Caco-2 (cell line): Measurements from ENCODE around the gene CPM. TPM values are rescaled to one million over a fixed set of nuclear protein-coding genes. Genes with fewer than 3 reads are reported as not detected.
"Not testable (repeated sequence)": the region's sequence is repeated elsewhere in the genome, so short reads cannot be mapped to it uniquely, and the experiment has no call there.

Source experiments
- BruUV-seq: library from RNA; stranded (reverse); fragments of 400-500 nt; replicated peaks from 2 replicates; lab custom pipeline; 2021; lab: Mats Ljungman, UMichigan
- CTCF ChIA-PET: fragments of 300-600 bp; sonication (Branson Sonifier 250); formaldehyde crosslinking; loops from one replicate; lab custom pipeline; 2022; ENCODE audit warnings: antibody characterized with exemption; lab: Charles Lee
- POLR2A ChIA-PET: fragments of 300-600 bp; sonication (Branson Sonifier 250); formaldehyde crosslinking; loops from one replicate; lab custom pipeline; 2022; ENCODE audit warnings: antibody characterized with exemption; lab: Charles Lee
- DNase-seq, 2 experiments: peaks; one replicate each; pipeline versions ENCODE4 v3.0.0 to v3.0.0-alpha.2; 2020 to 2022
- H3K27me3 ChIP-seq: replicated peaks from 2 replicates; pipeline ENCODE4 v1.6.0; 2011; ENCODE audit warnings: low read length; ENCODE audit not compliant: control insufficient read depth, insufficient read depth
- H3K36me3 ChIP-seq: 2 replicates; pipeline ENCODE4 v1.5.1; 2011; ENCODE audit warnings: low read length; ENCODE audit not compliant: control insufficient read depth, insufficient read depth
- H3K4me1 ChIP-seq: fragments of 250-450 bp; sonication (Bioruptor Pico); 2 replicates; pipeline ENCODE4 v1.5.1; 2020; ENCODE audit warnings: mild to moderate bottlenecking
- H3K4me3 ChIP-seq: 2 replicates; pipeline ENCODE4 v1.5.1; 2011; ENCODE audit warnings: low read depth, mild to moderate bottlenecking, control low read depth, low read length
- H3K9me3 ChIP-seq: fragments of 250-450 bp; sonication (Bioruptor Pico); 2 replicates; pipeline ENCODE4 v1.5.1; 2020; ENCODE audit warnings: mild to moderate bottlenecking, moderate library complexity
- H3K27ac Mint-ChIP-seq: one replicate; pipeline ENCODE4 v1.8.0; 2022; ENCODE audit warnings: mixed read lengths; ENCODE audit not compliant: unreplicated experiment
- H3K27me3 Mint-ChIP-seq: one replicate; pipeline ENCODE4 v1.8.0; 2022; ENCODE audit warnings: mixed read lengths; ENCODE audit not compliant: insufficient read depth, unreplicated experiment
- H3K36me3 Mint-ChIP-seq: one replicate; pipeline ENCODE4 v1.8.0; 2022; ENCODE audit warnings: mild to moderate bottlenecking, mixed read lengths; ENCODE audit not compliant: insufficient read depth, unreplicated experiment
- H3K4me1 Mint-ChIP-seq: one replicate; pipeline ENCODE4 v1.8.0; 2022; ENCODE audit warnings: low read depth, mixed read lengths; ENCODE audit not compliant: unreplicated experiment
- H3K4me3 Mint-ChIP-seq: one replicate; pipeline ENCODE4 v1.8.0; 2022; ENCODE audit warnings: mild to moderate bottlenecking, moderate library complexity, mixed read lengths; ENCODE audit not compliant: unreplicated experiment
- H3K9me3 Mint-ChIP-seq: one replicate; pipeline ENCODE4 v1.8.0; 2022; ENCODE audit warnings: mixed read lengths; ENCODE audit not compliant: unreplicated experiment
- intact Hi-C: fragments of 100-400 bp; cut with micrococcal nuclease; formaldehyde crosslinking; loops from one replicate; pipeline ENCODE4 v1.10.0; 2022; ENCODE audit not compliant: unreplicated experiment
- total RNA-seq: library from RNA; stranded (reverse); gene quantifications from 2 replicates; pipeline ENCODE4 v1.2.3, GENCODE V29; 2022

CPM gene
- total RNA-seq, 1 experiment from 2014 or later: 8.2 TPM

DNA sequence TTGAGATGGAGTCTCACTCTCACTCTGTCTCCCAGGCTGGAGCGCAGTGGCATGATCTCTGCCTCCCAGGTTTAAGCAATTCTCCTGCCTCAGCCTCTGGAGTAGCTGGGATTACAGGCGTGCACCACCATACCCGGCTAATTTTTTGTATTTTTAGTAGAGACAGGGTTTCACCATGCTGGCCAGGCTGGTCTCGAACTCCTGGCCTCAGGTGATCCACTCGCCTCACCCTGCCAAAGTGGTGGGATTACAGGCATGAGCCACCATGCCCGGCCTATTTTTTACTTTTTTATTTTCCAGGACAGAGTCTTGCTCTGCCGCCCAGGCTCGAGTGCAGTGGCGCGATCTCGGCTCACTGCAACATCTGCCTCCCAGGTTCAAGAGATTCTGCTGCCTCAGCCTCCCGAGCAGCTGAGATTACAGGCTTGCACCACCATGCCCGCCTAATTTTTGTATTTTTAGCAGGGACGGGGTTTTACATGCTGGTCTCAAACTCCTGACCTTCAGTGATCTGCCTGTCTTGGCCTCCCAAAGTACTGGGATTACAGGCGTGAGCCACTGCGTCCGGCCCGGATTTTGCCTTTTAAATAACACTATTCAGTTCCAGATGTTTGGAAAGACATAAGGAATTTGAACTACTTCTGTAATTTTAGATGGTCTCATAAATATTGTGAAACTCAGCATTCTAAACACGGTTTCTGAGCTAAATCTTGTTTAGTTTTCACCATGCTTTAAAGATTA is 129.9 kb downstream of the CPM start:
- CTCF ChIA-PET, H3K27me3 Mint-ChIP-seq, DNase-seq, H3K27ac Mint-ChIP-seq, intact Hi-C loops, POLR2A ChIA-PET, H3K4me3 Mint-ChIP-seq, H3K9me3 ChIP-seq, H3K4me3 ChIP-seq, H3K36me3 ChIP-seq, H3K9me3 Mint-ChIP-seq, H3K27me3 ChIP-seq, BruUV-seq: not testable (repeated sequence)
- peaks cover 28% of the 10 kb centered on the region for H3K4me1 Mint-ChIP-seq
- H3K36me3 Mint-ChIP-seq: peaks cover 14% of the 10 kb centered on the region
- H3K4me1 ChIP-seq: peaks cover 29% of the 10 kb centered on the region

- not testable (repeated sequence) for H3K27ac Mint-ChIP-seq
These were observed 130.6 kb downstream of the CPM start for GRCh38 chr12:68802372-68802745.

More at GRCh38 chr12:68802372-68802745, 130.6 kb downstream of the CPM start:
- H3K4me3 Mint-ChIP-seq, POLR2A ChIA-PET, H3K4me3 ChIP-seq, H3K36me3 Mint-ChIP-seq, H3K9me3 Mint-ChIP-seq, H3K9me3 ChIP-seq, intact Hi-C loops, H3K36me3 ChIP-seq, H3K27me3 ChIP-seq, H3K27me3 Mint-ChIP-seq, DNase-seq, BruUV-seq, CTCF ChIA-PET: not testable (repeated sequence)
- H3K4me1 Mint-ChIP-seq: peaks cover 28% of the 10 kb centered on the region
- peaks cover 29% of the 10 kb centered on the region for H3K4me1 ChIP-seq

Other genes starting within 250 kb of the CPM start
- gene NUP107, start 246.2 kb downstream of the CPM start, total RNA-seq: 119 and 125 TPM in 2 replicates
- gene SLC35E3, start 187.0 kb downstream of the CPM start, total RNA-seq: 25.0 TPM in 2 replicates
- 113 and 118 TPM in 2 replicates for gene MDM2, start 125.0 kb downstream of the CPM start, total RNA-seq